Measurements from ENCODE around the gene LRIG1.

The LRIG1 gene

GRCh38 chr3:66381626-66382025, 119.2 kb downstream of the LRIG1 start:
- DNase-seq, result no peak

DNA sequence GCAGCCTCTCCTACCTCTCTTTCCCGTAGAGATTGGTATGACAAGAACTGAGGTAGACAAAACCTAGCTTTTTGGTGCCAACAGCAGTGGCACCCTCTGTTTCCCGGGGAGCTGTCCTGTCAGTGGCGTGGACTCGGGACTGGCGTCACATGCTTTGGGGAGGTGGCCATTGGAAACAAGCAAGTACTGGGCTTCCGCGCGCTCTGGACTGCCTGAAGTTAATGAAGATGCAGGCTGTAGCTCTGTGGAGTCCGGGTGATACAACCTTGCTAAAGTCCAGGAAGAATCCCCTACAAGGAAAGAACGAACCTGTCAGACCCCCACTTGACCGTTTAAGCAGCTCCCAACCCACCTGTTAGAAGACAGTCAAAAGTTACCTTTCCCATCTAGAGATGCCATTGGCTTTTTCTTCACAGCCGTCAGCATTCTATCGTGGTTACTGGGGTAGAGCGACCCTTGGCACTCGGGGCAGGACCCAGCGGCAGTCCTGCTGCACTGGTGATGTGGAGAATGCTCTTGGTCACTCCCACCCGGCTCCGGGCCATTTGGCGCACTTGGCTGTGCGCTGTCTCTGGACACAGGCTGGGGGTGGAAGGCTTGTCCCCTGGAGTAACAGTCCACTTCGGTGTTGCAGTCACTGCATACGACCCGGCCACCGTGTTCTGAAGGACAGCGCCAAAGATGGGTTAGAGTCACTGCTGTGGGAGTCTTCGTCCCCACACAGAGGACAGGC, 120.5 kb downstream of the LRIG1 start:
- DNase-seq, result no peak

- DNase-seq, result no peak
Measured at GRCh38 chr3:66379565-66379964, 121.3 kb downstream of the LRIG1 start.

DNA sequence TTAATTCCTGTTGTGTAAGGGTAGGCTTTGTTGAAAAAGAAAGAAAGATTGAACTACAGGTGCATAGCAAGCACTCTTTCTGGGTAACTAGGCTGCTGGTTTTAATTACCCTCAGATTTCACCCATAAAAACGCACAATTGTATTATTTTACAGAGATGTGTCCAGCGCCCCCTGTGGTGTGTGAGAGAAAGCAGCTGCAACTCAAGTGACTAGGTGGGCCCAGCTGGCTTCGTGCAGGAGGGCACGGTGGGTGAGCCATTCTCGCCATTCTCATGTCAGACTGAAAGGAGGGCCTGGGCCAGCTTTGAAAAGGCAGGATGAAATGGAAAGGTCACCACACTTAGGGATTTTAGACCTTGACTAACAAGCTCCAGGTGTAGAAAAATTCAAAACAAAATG, 122.6 kb downstream of the LRIG1 start:
- no peak for DNase-seq

GRCh38 chr3:66377800-66378199, 123.0 kb downstream of the LRIG1 start:
- DNase-seq, result no peak

GRCh38 chr3:66376568-66376967, 124.3 kb downstream of the LRIG1 start:
- no peak for DNase-seq

GRCh38 chr3:66372681-66373350, 128.0 kb downstream of the LRIG1 start:
- DNase-seq, result no peak

GRCh38 chr3:66371432-66371831, 129.4 kb downstream of the LRIG1 start:
- no peak for DNase-seq

DNA sequence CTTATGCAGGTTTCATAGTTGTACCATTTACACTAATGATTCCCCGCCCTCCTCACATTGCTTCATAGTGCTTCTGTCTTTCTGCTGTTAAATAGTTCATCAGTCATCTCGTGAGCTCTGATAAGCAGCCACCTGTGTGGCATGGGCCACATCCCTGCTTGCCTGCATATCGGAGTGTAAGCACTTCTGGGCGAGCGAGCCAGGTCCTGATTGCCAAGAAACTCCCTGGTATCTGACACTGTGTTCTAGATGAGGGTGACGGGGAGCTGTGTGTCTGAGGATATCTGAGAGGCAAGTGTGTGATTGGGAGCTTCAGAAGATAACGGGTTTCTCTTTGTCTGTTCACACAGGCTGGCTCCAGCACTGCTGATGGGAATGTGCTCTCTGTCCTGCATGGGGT, 130.6 kb downstream of the LRIG1 start:
- DNase-seq, result no peak

GRCh38 chr3:66367979-66368378, 132.8 kb downstream of the LRIG1 start:
- no peak for DNase-seq

DNA sequence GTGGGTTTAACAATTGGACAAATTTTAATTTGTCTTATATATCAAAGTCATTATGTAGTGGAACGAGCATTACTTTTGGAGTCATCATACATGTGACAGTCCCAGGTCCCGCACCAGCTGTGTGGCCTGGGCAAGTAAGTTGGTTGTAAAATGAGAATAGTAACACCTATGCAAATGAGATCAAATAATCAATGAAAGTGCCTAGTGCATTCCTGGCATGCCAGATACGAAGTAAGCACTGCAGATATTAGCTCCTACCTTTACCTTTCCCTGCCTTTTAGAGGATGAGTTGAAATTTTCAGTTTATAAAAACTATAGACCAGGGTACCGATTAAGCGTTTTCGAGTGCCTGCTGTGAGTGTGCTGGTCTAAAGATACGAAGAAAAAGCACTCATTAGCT, 134.1 kb downstream of the LRIG1 start:
- no peak for DNase-seq

DNA sequence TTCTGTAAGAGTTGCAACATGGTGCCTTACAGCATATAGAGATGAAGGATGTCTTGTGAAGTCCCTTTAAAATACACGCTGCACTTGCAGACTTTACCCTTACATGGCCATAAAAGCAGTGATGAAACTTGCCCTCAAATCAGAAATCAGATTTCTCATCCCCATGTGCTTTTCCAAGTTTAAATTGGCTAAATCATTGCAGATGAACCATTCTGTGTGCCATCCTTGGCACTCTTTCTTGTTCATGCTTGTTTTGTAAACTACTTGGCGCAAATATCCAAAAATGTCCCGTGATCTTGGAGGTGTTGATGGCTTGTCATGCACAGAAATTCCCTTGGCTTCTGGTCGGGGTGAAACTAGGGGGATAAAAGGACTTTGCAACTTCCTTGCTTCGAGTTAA, 135.7 kb downstream of the LRIG1 start:
- no peak for DNase-seq

GRCh38 chr3:66363148-66363547, 137.7 kb downstream of the LRIG1 start:
- no peak for DNase-seq

- no peak for DNase-seq
Measured at GRCh38 chr3:66362541-66362941, 138.3 kb downstream of the LRIG1 start.

GRCh38 chr3:66361356-66361755, 139.5 kb downstream of the LRIG1 start:
- DNase-seq, result no peak

GRCh38 chr3:66355997-66356396, 144.8 kb downstream of the LRIG1 start:
- no peak for DNase-seq

- no peak for DNase-seq
Measured at GRCh38 chr3:66355394-66355793, 145.4 kb downstream of the LRIG1 start.

- DNase-seq, result no peak
Measured at GRCh38 chr3:66354001-66354400, 146.8 kb downstream of the LRIG1 start.

DNA sequence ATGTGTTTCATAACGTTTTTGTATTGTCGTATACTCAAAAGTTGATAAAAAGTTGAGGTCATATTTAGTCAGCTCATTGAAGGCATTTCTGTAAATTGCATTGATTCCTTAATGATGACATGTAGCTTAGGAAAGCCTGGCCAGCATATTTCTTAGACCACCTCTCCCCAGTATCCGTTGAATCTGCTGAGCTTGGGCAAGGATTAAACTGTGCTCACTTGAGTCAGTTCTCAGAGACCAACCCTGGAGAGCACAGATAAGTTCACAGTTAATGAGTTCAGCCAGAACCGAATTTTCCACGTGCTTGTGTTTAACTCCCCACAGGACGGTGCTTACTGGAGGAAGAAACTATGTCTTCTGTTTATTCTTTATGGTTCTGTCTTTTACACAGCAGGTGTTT, 147.3 kb downstream of the LRIG1 start:
- peak; percentile 14 for DNase-seq

GRCh38 chr3:66353039-66353438, 147.8 kb downstream of the LRIG1 start:
- no peak for DNase-seq

- DNase-seq, result no peak
Measured at GRCh38 chr3:66350601-66351000, 150.2 kb downstream of the LRIG1 start.

DNA sequence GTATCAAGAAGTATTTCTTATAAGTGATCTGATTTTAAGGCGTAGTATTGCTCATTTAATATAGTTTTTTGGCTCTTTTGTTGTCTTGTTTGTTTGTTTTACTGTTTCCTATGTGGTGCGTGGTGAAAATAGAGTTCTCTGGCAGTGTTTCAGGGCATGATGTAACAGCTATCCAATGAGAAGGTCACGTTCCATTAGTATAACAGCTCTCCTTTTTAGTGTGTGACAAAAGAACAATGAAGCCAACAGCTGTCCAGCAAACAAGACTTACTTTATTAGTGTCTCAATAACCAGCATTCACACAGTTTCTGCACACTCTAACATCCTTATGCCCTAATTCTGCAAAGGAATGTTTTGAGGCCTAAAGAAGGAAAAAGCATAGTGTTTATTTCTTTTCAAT, 152.1 kb downstream of the LRIG1 start:
- DNase-seq, result no peak

DNA sequence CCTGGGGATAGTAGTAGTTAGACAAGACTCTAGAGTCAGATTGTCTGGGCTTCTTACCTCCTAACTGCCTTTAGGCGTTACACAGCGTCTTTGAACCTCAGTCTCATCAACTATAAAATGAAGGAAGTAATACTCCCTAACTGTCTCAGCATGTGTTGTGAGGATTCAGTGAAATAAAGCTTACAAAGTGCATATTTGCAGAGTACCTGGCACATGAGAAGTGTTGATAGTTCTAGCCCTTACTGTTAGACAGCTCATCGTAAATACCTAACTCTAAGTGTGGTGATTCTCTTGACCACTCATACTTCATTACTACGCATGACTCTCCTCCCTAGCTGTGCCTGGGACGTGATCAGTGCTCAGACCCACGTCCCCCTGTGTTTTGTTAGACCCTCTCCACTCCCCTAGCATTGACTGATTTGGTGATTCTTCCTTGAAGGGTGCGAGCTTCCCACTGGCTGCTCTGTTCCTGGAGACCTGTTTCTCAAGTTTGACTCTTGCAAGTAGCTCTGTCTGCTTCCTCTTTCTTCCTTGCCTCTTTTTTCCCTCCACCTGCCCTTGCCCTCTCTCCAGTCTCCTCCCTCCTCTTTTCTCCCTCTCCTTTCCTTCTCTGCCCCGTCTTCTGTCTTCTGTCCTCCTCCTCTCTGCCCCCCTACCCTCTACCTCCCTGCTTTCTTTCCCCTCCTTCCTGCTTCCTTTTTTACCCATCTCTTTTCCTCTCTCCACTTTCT, 155.8 kb downstream of the LRIG1 start:
- no peak for DNase-seq

- no peak for DNase-seq
Measured at GRCh38 chr3:66344391-66344811, 156.4 kb downstream of the LRIG1 start.

Data from kidney glomerular epithelial cell (primary cell).